ENCODE data around the gene TNFRSF1A.

TNFRSF1A gene

GRCh38 chr12:6341417-6342139 is at the start of gene TNFRSF1A:
TNFRSF1A (minus strand) TSS chr12:6342076; CDS start chr12:6341814, 262 bp downstream.
- DNase-seq: peak; percentile 67 to 70

- no peak for DNase-seq
Observed at GRCh38 chr12:6391013-6391412, 49.1 kb upstream of the TNFRSF1A start.

- DNase-seq: no peak
Observed at GRCh38 chr12:6390084-6390799, 48.4 kb upstream of the TNFRSF1A start.

- DNase-seq: no peak
Observed at GRCh38 chr12:6387541-6387940, 45.7 kb upstream of the TNFRSF1A start.

- DNase-seq: no peak
Observed at GRCh38 chr12:6386491-6386890, 44.6 kb upstream of the TNFRSF1A start.

GRCh38 chr12:6386038-6386437 is 44.2 kb upstream of the TNFRSF1A start:
- no peak for DNase-seq

GRCh38 chr12:6384499-6385436 is 42.9 kb upstream of the TNFRSF1A start:
- no peak for DNase-seq

GRCh38 chr12:6383572-6384498 is 42.0 kb upstream of the TNFRSF1A start, which contains the start of gene LTBR:
LTBR (plus strand) TSS chr12:6384162; CDS start chr12:6384359, 197 bp downstream.
- DNase-seq: peak in 1 of 2 experiments; percentile 46

- DNase-seq: no peak
Observed at GRCh38 chr12:6382982-6383381, 41.1 kb upstream of the TNFRSF1A start.

GRCh38 chr12:6382371-6382770 is 40.5 kb upstream of the TNFRSF1A start:
- no peak for DNase-seq

GRCh38 chr12:6380141-6381121 is 38.6 kb upstream of the TNFRSF1A start:
- DNase-seq: no peak

- no peak for DNase-seq
Observed at GRCh38 chr12:6378709-6379472, 37.0 kb upstream of the TNFRSF1A start.

GRCh38 chr12:6377667-6377994 is 35.8 kb upstream of the TNFRSF1A start:
- DNase-seq: no peak

- no peak for DNase-seq
Observed at GRCh38 chr12:6376870-6377666, 35.2 kb upstream of the TNFRSF1A start.

- DNase-seq: no peak
Observed at GRCh38 chr12:6376079-6376869, 34.4 kb upstream of the TNFRSF1A start.

- DNase-seq: no peak
Observed at GRCh38 chr12:6375269-6376078, 33.6 kb upstream of the TNFRSF1A start, which contains the start of gene SCNN1A. SCNN1A (minus strand) TSS chr12:6375563; CDS start chr12:6374783, 780 bp downstream.

GRCh38 chr12:6374786-6375160 is 32.9 kb upstream of the TNFRSF1A start:
- DNase-seq: no peak
